Body of pancreas (tissue), 4 donors: ENCODE measurements around the gene CREBL2. TPM values are rescaled to one million over a fixed set of nuclear protein-coding genes. Genes with fewer than 3 reads are reported as not detected.

ENCODE experiments used
- ATAC-seq: fragments of 150-250 bp; one replicate; pipeline ENCODE4 v1.9.1; 2016
- DNase-seq, 4 donors: peaks; one replicate each; pipeline ENCODE4 v3.0.0-alpha.2; 2019
- H3K27ac ChIP-seq, 4 donors: fragments of 200-600 bp; sonication (generic); 1 replicate in 3 of 4; 2 replicates in 1 of 4; pipeline versions ENCODE4 v1.5.1 to v1.6.1; 2016 to 2019; ENCODE audit warnings: mild to moderate bottlenecking in 1 of 4, mixed read lengths in 1 of 4, moderate library complexity in 1 of 4
- H3K27me3 ChIP-seq, 2 donors: fragments of 200-600 bp; sonication (generic); one replicate each; pipeline ENCODE4 v1.6.0; 2016; ENCODE audit warnings: mild to moderate bottlenecking in 1 of 2
- H3K36me3 ChIP-seq, 2 donors: fragments of 200-600 bp; sonication (generic); replicated peaks in 1 of 2; 2 replicates each; pipeline ENCODE4 v1.5.1; 2016; ENCODE audit warnings: low read depth in 2 of 2; ENCODE audit not compliant: insufficient read depth in 1 of 2
- H3K4me1 ChIP-seq: fragments of 200-600 bp; sonication (generic); one replicate; pipeline ENCODE4 v1.6.0; 2016
- H3K4me3 ChIP-seq, 2 donors: fragments of 200-600 bp; sonication (generic); 1 replicate in 1 of 2; 2 replicates in 1 of 2; pipeline ENCODE4 v1.5.1; 2016 to 2019
- H3K9me3 ChIP-seq, 3 donors: fragments of 200-600 bp; sonication (generic); 1 replicate in 2 of 3; 2 replicates in 1 of 3; pipeline ENCODE4 v1.5.1; 2016
- POLR2A ChIP-seq, 3 donors: fragments of 450-650 bp; IDR thresholded peaks; one replicate each; pipeline ENCODE4 v1.6.1; 2016; ENCODE audit warnings: antibody characterized with exemption in 3 of 3, mild to moderate bottlenecking in 2 of 3
- WGBS, 2 donors: methylation state at CpG; one replicate each; pipeline ENCODE4 v1.1.5; 2017; 5-methylcytosine and 5-hydroxymethylcytosine counted together
- intact Hi-C: fragments of 100-400 bp; cut with DNase I; formaldehyde crosslinking; loops from one replicate; pipeline ENCODE4 v1.15.1; 2023
- total RNA-seq, 2 donors: library from RNA; depleted of rRNA; stranded (reverse); fragments of >200 nt; gene quantifications; one replicate each; pipeline ENCODE4 v1.1.0, GENCODE V29; 2016
- TF ChIP-seq, protein P1 (sequence below), 7 experiments: fragments of 450-650 bp in 4 of 7; fragments of 200-600 bp in 3 of 7; sonication (generic) in 3 of 7; IDR thresholded peaks; one replicate each; pipeline ENCODE4 v1.5.1; 2016 to 2019; ENCODE audit warnings: antibody characterized with exemption in 7 of 7

CREBL2 gene
- total RNA-seq, 2 donors from 2014 or later: 13.8 to 31.4 TPM

DNA sequence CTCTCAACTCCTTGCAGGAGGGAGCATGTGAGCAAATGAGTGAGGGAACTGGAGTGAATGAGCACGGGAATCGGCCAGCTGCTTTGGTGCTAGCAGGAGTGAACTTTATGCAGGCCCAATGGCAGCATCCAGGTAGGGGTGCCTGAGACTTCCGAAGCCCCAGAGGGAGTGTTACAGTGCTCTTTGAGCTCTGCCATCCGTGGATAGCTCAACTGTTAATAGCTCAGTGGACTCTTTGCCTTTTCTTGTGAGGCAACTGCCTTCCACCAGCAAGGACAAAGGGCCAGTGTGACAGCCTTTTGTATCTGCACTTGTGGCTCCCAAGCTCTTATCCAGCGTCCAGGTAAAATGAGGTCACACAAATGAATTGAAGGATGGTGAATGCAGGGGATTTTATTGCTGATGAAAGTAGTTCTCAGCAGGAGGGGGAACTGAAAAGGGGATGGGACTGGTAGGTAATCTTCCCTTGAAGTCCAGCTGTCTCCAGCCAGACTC is 12.9 kb downstream of the CREBL2 start:
- no peak for TF ChIP-seq POLR2A (IDR thresholded peaks at IDR 0.05)
- TF ChIP-seq, protein P1, sequence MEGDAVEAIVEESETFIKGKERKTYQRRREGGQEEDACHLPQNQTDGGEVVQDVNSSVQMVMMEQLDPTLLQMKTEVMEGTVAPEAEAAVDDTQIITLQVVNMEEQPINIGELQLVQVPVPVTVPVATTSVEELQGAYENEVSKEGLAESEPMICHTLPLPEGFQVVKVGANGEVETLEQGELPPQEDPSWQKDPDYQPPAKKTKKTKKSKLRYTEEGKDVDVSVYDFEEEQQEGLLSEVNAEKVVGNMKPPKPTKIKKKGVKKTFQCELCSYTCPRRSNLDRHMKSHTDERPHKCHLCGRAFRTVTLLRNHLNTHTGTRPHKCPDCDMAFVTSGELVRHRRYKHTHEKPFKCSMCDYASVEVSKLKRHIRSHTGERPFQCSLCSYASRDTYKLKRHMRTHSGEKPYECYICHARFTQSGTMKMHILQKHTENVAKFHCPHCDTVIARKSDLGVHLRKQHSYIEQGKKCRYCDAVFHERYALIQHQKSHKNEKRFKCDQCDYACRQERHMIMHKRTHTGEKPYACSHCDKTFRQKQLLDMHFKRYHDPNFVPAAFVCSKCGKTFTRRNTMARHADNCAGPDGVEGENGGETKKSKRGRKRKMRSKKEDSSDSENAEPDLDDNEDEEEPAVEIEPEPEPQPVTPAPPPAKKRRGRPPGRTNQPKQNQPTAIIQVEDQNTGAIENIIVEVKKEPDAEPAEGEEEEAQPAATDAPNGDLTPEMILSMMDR (IDR thresholded peaks at IDR 0.05): no peak
- H3K27ac ChIP-seq: no peak overlapping the region
- H3K36me3 ChIP-seq: no peaks in the 10 kb centered on the region
- DNase-seq (no peak), ATAC-seq (no peak)
- 74 to 80% methylated on average over 5 of the region's 5 CpGs for WGBS, 2 donors
- H3K4me3 ChIP-seq: no peak overlapping the region
- no peaks in the 10 kb centered on the region for H3K9me3 ChIP-seq
- no peaks in the 10 kb centered on the region for H3K27me3 ChIP-seq
- intact Hi-C loops: no loop called here
- H3K4me1 ChIP-seq: peaks cover 17% of the 10 kb centered on the region

DNA sequence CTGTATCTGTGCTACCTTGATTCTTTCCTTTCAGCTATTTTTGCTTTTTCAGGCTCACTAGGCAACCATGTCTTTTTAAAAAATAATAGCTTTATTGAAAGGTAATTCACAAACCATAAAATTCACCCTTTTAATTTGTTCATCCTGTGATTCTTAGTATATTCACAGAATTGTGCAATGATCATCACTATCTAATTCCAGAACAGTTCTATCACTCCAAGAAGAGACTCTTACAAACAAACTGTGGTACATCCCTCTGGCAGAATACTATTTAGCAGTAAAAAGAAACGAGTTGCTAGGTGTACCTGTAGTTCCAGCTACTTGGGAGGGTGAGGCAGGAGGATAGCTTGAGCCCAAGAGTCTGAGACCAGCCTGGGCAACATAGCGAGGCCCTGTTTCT is 14.8 kb downstream of the CREBL2 start:
- TF ChIP-seq, protein P1 (IDR thresholded peaks at IDR 0.05): no peak
- TF ChIP-seq POLR2A (IDR thresholded peaks at IDR 0.05): no peak
- H3K27ac ChIP-seq: no peak overlapping the region
- peaks cover 15% of the 10 kb centered on the region for H3K4me1 ChIP-seq
- no peaks in the 10 kb centered on the region for H3K27me3 ChIP-seq
- WGBS, 2 donors: 80 to 96% methylated on average over 2 of the region's 2 CpGs
- DNase-seq: no peak
- H3K9me3 ChIP-seq: no peaks in the 10 kb centered on the region
- no peak overlapping the region for H3K4me3 ChIP-seq
- intact Hi-C loops: no loop called here
- H3K36me3 ChIP-seq: no peaks in the 10 kb centered on the region
- no peak for ATAC-seq

DNA sequence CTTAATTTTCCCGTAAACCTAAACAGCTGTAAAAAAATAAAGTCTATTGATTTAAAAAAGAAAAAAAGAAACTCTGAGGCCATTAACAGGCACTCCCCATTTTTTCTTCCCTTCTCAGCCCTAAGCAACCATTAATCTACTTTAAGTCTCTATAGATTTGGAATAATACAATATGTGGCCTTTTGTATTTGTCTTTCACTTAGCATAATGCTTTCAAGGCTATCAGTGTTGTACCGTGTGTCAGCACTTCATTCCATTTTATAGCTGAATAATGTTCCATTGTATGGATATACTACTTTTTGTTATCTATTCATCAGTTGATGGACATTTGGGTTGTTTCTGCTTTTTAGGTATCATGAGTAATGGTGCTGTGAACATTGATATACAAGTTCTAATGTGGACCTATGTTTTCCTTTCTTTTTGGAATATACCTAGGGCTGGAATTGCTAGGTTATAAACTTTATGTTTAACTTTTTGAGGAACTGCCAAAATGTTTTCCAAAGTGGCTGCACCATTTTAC is 15.7 kb downstream of the CREBL2 start:
- H3K4me1 ChIP-seq: peaks cover 14% of the 10 kb centered on the region
- TF ChIP-seq POLR2A (IDR thresholded peaks at IDR 0.05): no peak
- TF ChIP-seq, protein P1 (IDR thresholded peaks at IDR 0.05): no peak
- H3K4me3 ChIP-seq: no peak overlapping the region
- WGBS, 2 donors: 73 to 76% methylated on average over 2 of the region's 2 CpGs
- no peak overlapping the region for H3K27ac ChIP-seq
- no peaks in the 10 kb centered on the region for H3K9me3 ChIP-seq
- intact Hi-C loops: no loop called here
- H3K36me3 ChIP-seq: no peaks in the 10 kb centered on the region
- no peaks in the 10 kb centered on the region for H3K27me3 ChIP-seq
- ATAC-seq (no peak), DNase-seq (no peak)

DNA sequence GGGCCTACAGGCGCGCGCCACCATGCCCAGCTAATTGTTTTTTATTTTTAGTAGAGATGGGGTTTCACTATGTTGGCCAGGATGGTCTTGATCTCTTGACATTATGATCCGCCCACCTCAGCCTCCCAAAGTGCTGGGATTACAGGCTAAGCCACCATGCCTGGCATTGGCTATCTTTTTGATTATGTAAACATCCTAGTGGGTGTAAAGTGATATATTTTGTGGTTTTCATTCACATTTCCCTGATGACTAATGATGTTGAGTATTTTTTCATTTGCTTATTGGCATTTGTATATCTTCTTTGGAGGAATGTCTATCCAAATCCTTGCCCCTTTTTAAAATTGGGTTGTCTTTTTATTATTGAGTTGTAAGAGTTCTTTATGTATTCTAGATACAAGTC is 16.3 kb downstream of the CREBL2 start:
- intact Hi-C loops: no loop called here
- no peak overlapping the region for H3K4me3 ChIP-seq
- H3K4me1 ChIP-seq: peaks cover 14% of the 10 kb centered on the region
- H3K36me3 ChIP-seq: no peaks in the 10 kb centered on the region
- no peak for ATAC-seq
- 99 to 100% methylated on average over 4 of the region's 4 CpGs for WGBS, 2 donors
- no peaks in the 10 kb centered on the region for H3K9me3 ChIP-seq
- no peaks in the 10 kb centered on the region for H3K27me3 ChIP-seq
- no peak for DNase-seq
- TF ChIP-seq, protein P1 (IDR thresholded peaks at IDR 0.05): no peak
- TF ChIP-seq POLR2A (IDR thresholded peaks at IDR 0.05): no peak
- H3K27ac ChIP-seq: no peak overlapping the region

DNA sequence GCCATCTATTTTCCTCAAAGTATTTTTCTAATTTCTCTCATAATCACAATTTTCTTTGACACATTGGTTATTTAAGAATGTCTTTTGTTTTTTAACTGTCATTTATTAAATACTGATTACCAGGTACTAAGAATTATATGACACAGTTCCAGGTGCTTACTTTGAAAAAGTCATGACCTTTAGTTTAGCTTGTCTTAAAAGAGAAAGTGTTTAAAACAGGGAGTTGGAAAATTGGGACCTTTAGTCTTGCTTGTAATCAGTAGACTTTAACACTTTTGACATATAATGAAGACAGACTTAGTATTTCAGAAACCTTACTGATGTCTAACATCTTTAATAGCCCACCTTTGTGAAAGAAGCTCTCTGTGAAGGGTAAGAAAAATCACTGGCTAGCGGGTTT is 19.2 kb downstream of the CREBL2 start:
- intact Hi-C loops: no loop called here
- no peak for ATAC-seq
- no peak overlapping the region for H3K27ac ChIP-seq
- no peaks in the 10 kb centered on the region for H3K9me3 ChIP-seq
- no peaks in the 10 kb centered on the region for H3K36me3 ChIP-seq
- no peak overlapping the region for H3K4me3 ChIP-seq
- TF ChIP-seq, protein P1 (IDR thresholded peaks at IDR 0.05): no peak
- TF ChIP-seq POLR2A (IDR thresholded peaks at IDR 0.05): no peak
- 88 to 96% methylated on average over 1 of the region's 1 CpG for WGBS, 2 donors
- H3K27me3 ChIP-seq: no peaks in the 10 kb centered on the region
- peaks cover 14% of the 10 kb centered on the region for H3K4me1 ChIP-seq
- no peak for DNase-seq
